ENCODE measurements around the gene TMOD3. TPM values are rescaled to one million over a fixed set of nuclear protein-coding genes. Genes with fewer than 3 reads are reported as not detected.
A peak's percentile ranks its signal among the peaks of the same experiment; 100 is the strongest.

Gene TMOD3
- total and polyA plus RNA-seq, 10 donors: 8.9 to 65.5 (median 39.2) TPM

- WGBS, 5 donors: 14 to 30% (median 20%) methylated on average over 4 of the region's 4 CpGs
- no peaks in the 10 kb centered on the region for H3K9me3 ChIP-seq
- TF ChIP-seq CTCF (IDR thresholded peaks at IDR 0.05 in 8 of 11, conservative IDR thresholded peaks at IDR 0.05 in 3 of 11) (no peak), POLR2AphosphoS5 (IDR thresholded peaks at IDR 0.05) (peak in 1 of 3 donors; percentile 39), POLR2A (IDR thresholded peaks at IDR 0.05) (no peak)
- peak overlapping the region in 7 of 8 donors; percentile 27 to 67 (median 47) for H3K27ac ChIP-seq
- H3K27me3 ChIP-seq (replicated peaks in 1 of 7): no peaks in the 10 kb centered on the region
- H3K4me3 ChIP-seq: no peak overlapping the region
- peaks cover 36 to 100% (median 79%) of the 10 kb centered on the region in 6 donors for H3K4me1 ChIP-seq
- no peaks in the 10 kb centered on the region for H3K36me3 ChIP-seq
- DNase-seq: no peak
- intact Hi-C loops (cut with DNase I; ENCODE audit: low total_unique reads): no loop called here
Measured at GRCh38 chr15:51837792-51838251, 8.4 kb downstream of the TMOD3 start.

GRCh38 chr15:51838270-51838669, 8.8 kb downstream of the TMOD3 start:
- no peak for DNase-seq
- H3K27me3 ChIP-seq (replicated peaks in 1 of 7): no peaks in the 10 kb centered on the region
- WGBS, 5 donors: 85 to 96% (median 90%) methylated on average over 2 of the region's 2 CpGs
- no peaks in the 10 kb centered on the region for H3K36me3 ChIP-seq
- no peak overlapping the region for H3K4me3 ChIP-seq
- H3K27ac ChIP-seq: peak overlapping the region in 7 of 8 donors; percentile 27 to 67 (median 39)
- no peaks in the 10 kb centered on the region for H3K9me3 ChIP-seq
- H3K4me1 ChIP-seq: peaks cover 39 to 100% (median 79%) of the 10 kb centered on the region in 6 donors
- TF ChIP-seq POLR2A (IDR thresholded peaks at IDR 0.05): no peak
- TF ChIP-seq CTCF (IDR thresholded peaks at IDR 0.05 in 8 of 11, conservative IDR thresholded peaks at IDR 0.05 in 3 of 11): no peak
- no peak for TF ChIP-seq POLR2AphosphoS5 (IDR thresholded peaks at IDR 0.05)
- intact Hi-C loops (cut with DNase I; ENCODE audit: low total_unique reads): no loop called here

GRCh38 chr15:51840692-51841091, 11.2 kb downstream of the TMOD3 start:
- intact Hi-C loops (cut with DNase I; ENCODE audit: low total_unique reads): no loop called here
- no peak for TF ChIP-seq CTCF (IDR thresholded peaks at IDR 0.05 in 8 of 11, conservative IDR thresholded peaks at IDR 0.05 in 3 of 11)
- no peak for TF ChIP-seq POLR2A (IDR thresholded peaks at IDR 0.05)
- no peak for TF ChIP-seq POLR2AphosphoS5 (IDR thresholded peaks at IDR 0.05)
- Histone ChIP-seq H3K4me1 (peaks cover 42 to 100% (median 88%) of the 10 kb centered on the region in 6 donors), H3K27me3 (replicated peaks in 1 of 7) (no peaks in the 10 kb centered on the region), H3K4me3 (no peak overlapping the region), H3K27ac (peak overlapping the region in 4 of 8 donors; percentile 47 to 81 (median 72)), H3K9me3 (no peaks in the 10 kb centered on the region), H3K36me3 (no peaks in the 10 kb centered on the region)
- DNase-seq: no peak
- WGBS, 5 donors: 65 to 76% (median 68%) methylated on average over 4 of the region's 4 CpGs

- no peaks in the 10 kb centered on the region for H3K36me3 ChIP-seq
- no peak for DNase-seq
- H3K4me1 ChIP-seq: peaks cover 41 to 100% (median 94%) of the 10 kb centered on the region in 6 donors
- 31 to 49% (median 34%) methylated on average over 5 of the region's 5 CpGs for WGBS, 5 donors
- H3K9me3 ChIP-seq: no peaks in the 10 kb centered on the region
- intact Hi-C loops (cut with DNase I; ENCODE audit: low total_unique reads): no loop called here
- no peak overlapping the region for H3K4me3 ChIP-seq
- TF ChIP-seq POLR2AphosphoS5 (IDR thresholded peaks at IDR 0.05) (peak in 2 of 3 donors; percentile 49), CTCF (IDR thresholded peaks at IDR 0.05 in 8 of 11, conservative IDR thresholded peaks at IDR 0.05 in 3 of 11) (no peak)
- H3K27ac ChIP-seq: peak overlapping the region; percentile 4 to 81 (median 66)
- H3K27me3 ChIP-seq (replicated peaks in 1 of 7): no peaks in the 10 kb centered on the region
Measured at GRCh38 chr15:51841406-51842040, 12.1 kb downstream of the TMOD3 start.

Data from spleen (tissue), 11 donors.